ENCODE results near the gene PEG3. TPM values are rescaled to one million over a fixed set of nuclear protein-coding genes. Genes with fewer than 3 reads are reported as not detected.

PEG3 gene
- total and polyA plus RNA-seq, 2 of the 8 experiments (the other 6 are each of a cell fraction or from before 2014, with no cell fraction given), result not detected

DNA sequence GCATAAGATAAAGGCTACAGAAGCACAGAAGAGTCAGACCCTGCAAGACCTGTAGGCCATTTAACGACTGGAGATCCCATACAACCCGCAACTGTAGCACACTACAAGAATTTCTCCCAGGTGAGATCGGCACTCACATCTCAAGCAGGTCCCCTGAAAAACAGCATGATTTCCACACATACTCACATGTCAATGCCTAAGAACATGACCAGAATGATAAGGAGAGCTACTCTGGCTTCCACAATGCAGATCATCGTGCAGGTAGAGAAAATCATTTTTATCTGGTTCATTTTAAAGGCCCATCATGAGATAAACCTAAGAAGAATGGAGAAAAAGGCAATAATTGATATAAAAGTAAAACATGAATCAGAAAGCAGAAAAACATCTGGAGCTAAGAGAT is 17.5 kb upstream of the PEG3 start (continued):
- no peak for TF ChIP-seq SIRT6 (IDR thresholded peaks at IDR 0.05; ENCODE audit: low read length)

DNA sequence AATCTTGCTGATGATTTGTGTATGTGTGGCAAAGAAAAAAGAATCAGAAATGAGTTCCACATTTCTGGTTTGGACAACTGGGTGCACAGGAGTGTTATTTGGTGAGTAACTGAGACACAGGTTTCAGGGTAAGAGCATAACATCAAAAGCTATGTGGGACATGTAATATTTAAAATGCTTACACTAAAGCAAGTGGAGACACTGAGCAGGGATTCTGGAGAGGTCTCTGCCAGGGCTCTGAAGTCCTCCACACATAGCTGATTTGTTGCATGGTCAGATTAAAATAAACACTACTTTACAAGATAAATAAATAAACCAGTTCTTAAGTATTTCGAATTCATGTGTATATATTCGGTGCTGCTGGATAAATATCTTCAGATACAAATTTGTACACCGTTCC is 16.3 kb upstream of the PEG3 start:
- no peak overlapping the region for H3K23ac ChIP-seq (ENCODE audit: insufficient read length)
- TF ChIP-seq KDM1A (IDR thresholded peaks at IDR 0.05; ENCODE audit: borderline replicate concordance, low read length) (no peak), SIRT6 (IDR thresholded peaks at IDR 0.05; ENCODE audit: low read length) (no peak), PHF8 (conservative IDR thresholded peaks at IDR 0.05; ENCODE audit: low read depth, low read length) (no peak)
- no peak overlapping the region for H4K8ac ChIP-seq (ENCODE audit: extremely low read depth, insufficient read depth, low read length)
- no peak overlapping the region for H2AFZ ChIP-seq (ENCODE audit: low read length)
- H2BK12ac ChIP-seq (ENCODE audit: low read depth, low read length), result no peak overlapping the region
- no peaks in the 10 kb centered on the region for H3K79me2 ChIP-seq (ENCODE audit: control insufficient read depth in 1 of 2, insufficient read depth in 2 of 2, low read length in 2 of 2)
- H3K4me1 ChIP-seq (replicated peaks in 1 of 4; ENCODE audit: control insufficient read depth in 3 of 4, insufficient read depth in 4 of 4, low read length in 3 of 4), result no peaks in the 10 kb centered on the region
- H3K18ac ChIP-seq (ENCODE audit: extremely low read depth, low read length), result no peak overlapping the region
- no peaks in the 10 kb centered on the region for H3K36me3 ChIP-seq (ENCODE audit: control insufficient read depth in 2 of 4, insufficient read depth in 4 of 4, low read length in 3 of 4)
- no peak overlapping the region for H4K5ac ChIP-seq (ENCODE audit: insufficient read length, low read depth, low read length)
- H3K14ac ChIP-seq (ENCODE audit: insufficient read length), result no peak overlapping the region
- 72% methylated on average over 3 of the region's 3 CpGs; no CpG with 5 or more reads in 1 of the 2 experiments for whole genome bisulfite sequencing, 2 experiments (ENCODE audit: extremely low coverage in 1 of 2, insufficient coverage in 1 of 2, insufficient read length in 1 of 2, insufficient replicate concordance in 2 of 2, low coverage in 1 of 2, low lambda C conversion rate in 2 of 2, missing lambda C conversion rate in 1 of 2)
- DNase-seq (ENCODE audit: low read depth in 1 of 2, low spot score in 2 of 2) (no peak), FAIRE-seq (no peak)
- H3K23me2 ChIP-seq (ENCODE audit: low read depth, low read length), result no peaks in the 10 kb centered on the region
- H3K4ac ChIP-seq (replicated peaks; ENCODE audit: insufficient read length, low read depth, low read length), result no peak overlapping the region
- H3K4me2 ChIP-seq (ENCODE audit: insufficient read depth in 1 of 2, low read depth in 2 of 2, low read length in 2 of 2), result no peak overlapping the region
- ChIA-PET POLR2A (ENCODE audit: partially characterized antibody) (no interaction called here), CTCF (ENCODE audit: partially characterized antibody) (no interaction called here)
- H2AK5ac ChIP-seq (ENCODE audit: low read depth, low read length), result no peak overlapping the region
- peaks cover 60 to 74% of the 10 kb centered on the region in 2 experiments for H3K9me3 ChIP-seq (ENCODE audit: insufficient read depth in 2 of 2, low read depth in 1 of 2, low read length in 1 of 2)
- no peak overlapping the region for H2BK5ac ChIP-seq (ENCODE audit: low read depth, low read length)
- H3K27me3 ChIP-seq (replicated peaks in 1 of 4; ENCODE audit: control insufficient read depth in 3 of 4, extremely low read depth in 1 of 4, insufficient read depth in 3 of 4, low read length in 3 of 4), result peaks cover 0 to 1% (median 0%) of the 10 kb centered on the region in 4 experiments; a peak in 1 of 7 replicates
- no peaks in the 10 kb centered on the region for H3K79me1 ChIP-seq (ENCODE audit: low read depth, low read length)
- H2BK120ac ChIP-seq (replicated peaks; ENCODE audit: low read depth, low read length), result no peak overlapping the region
- no peak overlapping the region for H3K56ac ChIP-seq (replicated peaks; ENCODE audit: insufficient read length, low read depth, low read length)
- no peaks in the 10 kb centered on the region for H4K20me1 ChIP-seq (replicated peaks in 1 of 2; ENCODE audit: control insufficient read depth in 1 of 2, insufficient read depth in 2 of 2, low read length in 2 of 2)
- no peak overlapping the region for H3K9ac ChIP-seq (replicated peaks in 1 of 4; ENCODE audit: extremely low read depth in 1 of 4, low read depth in 3 of 4, low read length in 3 of 4)
- no peak overlapping the region for H2BK15ac ChIP-seq (ENCODE audit: low read length)
- H3K27ac ChIP-seq (ENCODE audit: low read depth, low read length), result no peak overlapping the region
- H3K4me3 ChIP-seq (ENCODE audit: extremely low read depth in 1 of 4, insufficient read depth in 2 of 4, low read depth in 3 of 4, low read length in 4 of 4), result no peak overlapping the region
- H4K91ac ChIP-seq (replicated peaks; ENCODE audit: insufficient read length, low read length), result no peak overlapping the region
- H2BK20ac ChIP-seq (ENCODE audit: low read length), result no peak overlapping the region
